HL-60/S4 (cell line): ENCODE measurements around the gene LHB.
"Not testable (repeated sequence)": the region's sequence is repeated elsewhere in the genome, so short reads cannot be mapped to it uniquely, and the experiment has no call there.

Source experiments
- in situ Hi-C: fragments of 300-500 bp; cut with MboI; formaldehyde crosslinking; loops from 2 replicates; pipeline ENCODE4 v1.14.3; 2022; ENCODE audit warnings: low sequenced_read_pairs

The LHB gene

GRCh38 chr19:49017041-49017665, at the start of gene LHB:
Gene LHB (minus strand): TSS chr19:49017091. CDS start chr19:49017081, 10 bp downstream.
- in situ Hi-C loops, result no loop called here

- in situ Hi-C loops, result no loop called here
These were observed 49.1 kb upstream of the LHB start for GRCh38 chr19:49065905-49066512.

GRCh38 chr19:49064768-49065611, 48.1 kb upstream of the LHB start, which contains the start of gene NTF4:
Gene NTF4 (minus strand): TSS chr19:49064818. CDS start chr19:49061997, 2,821 bp downstream.
- in situ Hi-C loops, result no loop called here

DNA sequence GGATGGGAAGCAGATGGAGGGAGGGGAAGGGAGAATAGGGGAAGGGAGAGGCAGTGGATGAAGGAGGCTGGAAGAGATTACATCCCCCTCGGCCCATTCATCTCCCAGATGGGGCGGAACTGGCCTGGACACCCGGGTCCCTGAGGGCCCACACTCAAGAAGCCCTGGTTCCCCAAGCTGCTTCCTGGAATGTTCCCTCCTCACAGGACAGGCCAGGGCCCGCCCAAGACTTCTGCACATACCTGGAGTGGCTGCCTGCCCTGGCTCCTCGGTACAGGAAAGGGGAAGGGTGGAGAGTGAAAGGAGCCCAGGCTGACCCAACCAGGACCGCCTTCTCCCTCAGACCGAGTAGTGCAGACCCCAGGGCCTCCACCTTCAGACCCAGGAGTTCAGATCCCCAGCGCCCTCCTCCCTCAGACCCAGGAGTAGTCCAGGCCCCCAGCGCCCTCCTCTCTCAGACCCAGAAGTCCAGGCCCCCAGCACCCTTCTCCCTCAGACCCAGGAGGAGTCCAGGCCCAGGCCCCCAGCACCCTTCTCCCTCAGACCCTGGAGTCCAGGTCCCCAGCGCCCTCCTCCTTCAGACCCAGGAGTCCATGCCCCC, 47.2 kb upstream of the LHB start:
- in situ Hi-C loops, result no loop called here

GRCh38 chr19:49061445-49061844, 44.6 kb upstream of the LHB start:
- in situ Hi-C loops, result no loop called here

GRCh38 chr19:49061000-49061399, 44.1 kb upstream of the LHB start:
- in situ Hi-C loops, result no loop called here

- in situ Hi-C loops, result no loop called here
These were observed 42.2 kb upstream of the LHB start for GRCh38 chr19:49059053-49059452.

DNA sequence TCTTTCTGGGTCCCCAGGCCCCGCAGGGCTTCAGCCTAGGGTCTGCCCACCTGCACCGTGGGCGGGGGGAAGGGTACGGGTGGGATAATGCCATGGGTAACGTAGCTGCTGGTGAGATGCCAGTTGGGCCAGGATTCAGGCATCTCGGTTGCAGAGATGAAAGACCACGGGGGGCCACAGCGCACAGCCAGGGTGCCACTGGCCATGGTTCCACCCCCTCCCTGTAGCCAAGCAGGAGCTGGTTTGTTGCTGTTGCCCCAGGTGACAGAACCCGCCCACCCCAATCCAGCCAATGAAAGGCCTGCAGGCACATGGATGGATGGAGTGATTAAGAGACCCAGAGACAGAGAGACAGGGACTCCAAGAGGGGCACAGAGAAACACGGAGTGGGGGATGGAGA, 41.7 kb upstream of the LHB start:
- in situ Hi-C loops, result no loop called here

DNA sequence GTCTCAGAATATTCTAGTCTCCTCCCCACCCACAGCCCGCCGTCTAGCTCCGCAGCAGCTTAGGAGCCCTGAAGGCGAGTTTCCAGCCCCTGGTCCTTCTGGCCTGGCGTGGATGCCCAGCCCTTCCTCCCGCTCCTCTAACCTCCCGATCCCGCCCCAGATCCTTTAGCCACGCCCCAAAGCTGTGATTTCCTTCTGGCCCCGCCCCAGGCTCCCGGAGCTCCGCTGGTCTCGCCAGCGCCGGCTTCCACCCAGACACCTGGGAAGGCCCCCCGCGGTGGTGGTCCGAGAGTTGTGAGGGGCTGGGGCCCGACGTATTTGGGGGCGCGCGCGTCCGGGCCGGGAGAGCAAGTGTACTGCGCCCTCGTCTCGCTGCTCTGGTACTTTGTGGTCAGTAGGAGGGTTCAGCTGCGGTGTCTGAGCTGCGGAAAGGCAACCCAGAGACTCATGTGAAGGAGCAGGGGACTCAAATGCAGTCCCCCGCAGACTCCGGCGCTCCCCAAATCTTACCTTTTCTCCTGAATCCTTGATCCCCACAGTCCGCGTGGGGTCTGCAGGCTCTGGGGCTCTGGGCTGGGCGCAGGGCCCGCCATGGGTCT, 40.8 kb upstream of the LHB start, which contains the start of gene CGB7:
TSS of gene CGB7 (minus strand) at position 114 of the 599 bp plus-strand sequence. CDS start 2,374 bp downstream, outside the sequence.
- in situ Hi-C loops, result no loop called here

GRCh38 chr19:49056902-49057596, 40.2 kb upstream of the LHB start:
- in situ Hi-C loops, result not testable (repeated sequence)

DNA sequence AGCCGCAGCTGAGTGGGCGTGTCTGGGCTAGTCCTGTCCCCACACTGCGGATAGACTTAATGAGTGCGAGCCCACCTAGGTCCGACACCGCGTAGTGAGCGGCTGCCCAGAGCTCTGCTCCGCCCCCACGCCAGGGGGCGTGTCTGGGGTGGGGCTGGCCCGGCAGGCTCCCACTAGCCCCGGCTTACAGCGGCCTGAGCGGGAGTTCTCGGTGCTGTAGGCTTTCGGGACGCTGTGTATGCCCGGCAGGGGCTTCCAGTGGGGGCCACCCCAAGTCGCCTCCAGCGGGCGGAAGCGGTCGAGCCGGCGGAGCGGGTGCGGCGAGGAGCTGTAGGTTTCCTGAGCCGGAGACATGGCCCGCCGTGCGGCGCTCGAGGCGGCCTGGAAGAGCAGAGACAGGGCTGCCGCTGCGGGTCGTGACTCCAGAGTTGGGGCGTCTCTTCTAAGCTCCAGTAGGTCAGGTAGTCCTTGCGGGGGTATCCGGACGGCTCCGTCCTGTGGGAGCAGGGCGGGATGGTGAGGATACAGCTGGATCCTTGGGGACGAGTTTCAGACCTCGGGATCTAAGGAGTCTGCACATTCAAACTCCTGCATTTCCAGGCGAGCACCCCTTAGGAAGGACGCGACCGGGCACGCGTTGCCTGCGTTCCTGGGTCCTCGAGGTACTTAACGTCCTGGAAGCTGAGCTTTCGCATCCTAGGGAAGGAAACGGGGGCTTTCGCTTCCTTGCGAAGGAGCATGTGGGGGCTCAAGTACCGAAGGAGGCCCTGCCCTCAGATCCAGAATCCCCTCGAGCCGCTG, 39.4 kb upstream of the LHB start:
- in situ Hi-C loops, result no loop called here

DNA sequence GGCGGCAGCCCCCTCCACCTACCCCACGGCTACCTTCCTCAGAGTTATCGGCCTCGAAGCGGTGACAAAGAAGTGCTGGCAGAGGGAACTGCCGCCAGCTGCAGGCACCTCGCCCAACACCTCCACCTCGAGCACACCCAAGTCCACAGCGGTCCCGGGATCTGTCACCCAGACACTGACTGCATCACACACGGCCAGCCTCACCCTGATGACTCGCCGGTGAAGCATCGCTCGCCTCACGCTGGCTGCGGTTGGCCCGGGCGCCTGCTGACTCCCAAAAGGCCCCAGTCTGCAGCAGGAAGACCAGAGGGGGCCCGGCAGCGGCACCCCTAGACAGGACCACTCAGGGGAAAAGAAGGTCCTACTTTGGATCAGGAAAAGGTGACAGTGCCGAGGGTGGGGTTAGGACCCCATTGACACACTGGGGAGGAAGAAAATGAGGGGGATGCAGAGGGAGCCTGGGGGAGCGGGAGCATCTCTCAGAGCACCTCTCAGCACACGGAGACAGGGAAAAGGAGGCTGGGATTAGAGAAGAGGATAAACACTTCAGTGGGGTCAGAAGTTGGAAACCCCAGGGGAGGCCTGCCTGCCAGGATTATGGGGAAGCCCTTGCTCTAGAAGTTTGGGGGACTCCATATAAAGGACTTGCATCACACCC, 33.6 kb upstream of the LHB start:
- in situ Hi-C loops, result not testable (repeated sequence)

DNA sequence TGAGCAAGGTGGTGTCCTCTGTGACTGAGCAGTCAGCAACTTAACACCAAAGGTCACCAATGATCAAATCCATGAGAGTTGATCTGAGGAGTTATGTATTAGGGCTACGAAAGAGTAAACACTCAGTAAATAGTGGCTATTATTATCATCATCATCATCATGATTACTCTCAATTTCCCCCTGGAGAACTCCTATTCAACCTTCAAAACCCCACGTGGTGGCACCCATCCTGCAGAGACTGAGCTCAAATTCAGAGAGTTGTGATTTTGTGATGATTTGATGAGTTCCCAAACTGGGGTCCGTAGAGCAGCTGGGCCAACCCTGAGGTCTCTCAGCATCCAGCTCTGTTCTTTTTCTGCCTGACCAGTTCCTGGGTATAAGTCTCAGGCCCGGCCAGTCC, 32.9 kb upstream of the LHB start:
- in situ Hi-C loops, result not testable (repeated sequence)

DNA sequence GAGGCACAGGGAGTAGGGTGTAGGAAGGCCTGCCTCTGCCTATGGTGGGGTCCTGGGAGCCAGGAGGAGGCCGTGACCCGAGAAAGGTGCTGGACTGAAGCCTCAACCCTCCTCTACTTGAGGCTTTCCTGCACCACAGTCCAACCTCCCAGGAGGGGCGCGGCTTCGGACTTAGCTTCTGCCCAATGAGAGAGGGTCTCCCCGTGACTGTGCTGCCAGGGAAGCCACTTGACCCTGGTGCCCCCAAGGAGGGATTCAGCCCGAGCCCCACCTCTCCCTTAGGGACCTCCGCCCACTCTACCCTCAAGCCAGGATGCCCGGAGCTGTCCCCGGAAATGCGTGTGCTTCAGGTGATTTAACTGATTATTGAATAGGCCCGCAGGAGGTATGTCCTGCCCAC, 32.1 kb upstream of the LHB start, which contains the start of gene CGB8:
TSS of gene CGB8 (minus strand) at position 101 of the 400 bp plus-strand sequence. CDS start 372 bp downstream, outside the sequence.
- in situ Hi-C loops, result not testable (repeated sequence)

- in situ Hi-C loops, result not testable (repeated sequence)
These were observed 26.7 kb upstream of the LHB start, which contains the start of gene CGB5 for GRCh38 chr19:49043548-49043947. Gene CGB5 (plus strand): TSS chr19:49043848. CDS start chr19:49044210, 362 bp downstream.

DNA sequence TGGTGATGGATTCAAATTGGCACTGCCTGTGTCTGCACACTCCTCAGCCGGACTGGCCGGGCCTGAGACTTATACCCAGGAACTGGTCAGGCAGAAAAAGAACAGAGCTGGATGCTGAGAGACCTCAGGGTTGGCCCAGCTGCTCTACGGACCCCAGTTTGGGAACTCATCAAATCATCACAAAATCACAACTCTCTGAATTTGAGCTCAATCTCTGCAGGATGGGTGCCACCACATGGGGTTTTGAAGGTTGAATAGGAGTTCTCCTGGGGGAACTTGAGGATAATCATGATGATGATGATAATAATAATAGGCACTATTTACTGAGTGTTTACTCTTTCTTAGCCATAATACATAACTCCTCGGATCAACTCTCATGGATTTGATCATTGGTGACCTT, 25.8 kb upstream of the LHB start:
- in situ Hi-C loops, result not testable (repeated sequence)

DNA sequence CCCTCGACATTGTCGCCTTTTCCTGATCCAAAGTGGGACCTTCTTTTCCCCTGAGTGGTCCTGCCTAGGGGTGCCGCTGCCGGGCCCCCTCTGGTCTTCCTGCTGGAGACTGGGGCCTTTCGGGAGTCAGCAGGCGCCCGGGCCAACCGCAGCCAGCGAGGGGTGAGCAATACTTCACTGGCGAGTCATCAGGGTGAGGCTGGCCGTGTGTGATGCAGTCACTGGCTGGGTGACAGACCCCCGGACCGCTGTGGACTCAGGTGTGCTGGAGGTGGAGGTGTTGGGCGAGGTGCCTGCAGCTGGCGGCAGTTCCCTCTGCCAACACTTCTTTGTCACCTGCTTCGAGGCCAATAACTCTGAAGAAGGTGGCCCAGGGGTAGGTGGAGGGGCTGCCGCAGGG, 25.3 kb upstream of the LHB start:
- in situ Hi-C loops, result no loop called here

GRCh38 chr19:49039736-49040135, 22.8 kb upstream of the LHB start:
- in situ Hi-C loops, result not testable (repeated sequence)
